LoVo (cell line): ENCODE data around the gene TAC4.
"Not testable (repeated sequence)": the region's sequence is repeated elsewhere in the genome, so short reads cannot be mapped to it uniquely, and the experiment has no call there.

Experiments
- DNase-seq: peaks from one replicate; pipeline ENCODE4 v3.0.0-alpha.2; 2016; ENCODE audit warnings: low spot score

Gene TAC4

DNA sequence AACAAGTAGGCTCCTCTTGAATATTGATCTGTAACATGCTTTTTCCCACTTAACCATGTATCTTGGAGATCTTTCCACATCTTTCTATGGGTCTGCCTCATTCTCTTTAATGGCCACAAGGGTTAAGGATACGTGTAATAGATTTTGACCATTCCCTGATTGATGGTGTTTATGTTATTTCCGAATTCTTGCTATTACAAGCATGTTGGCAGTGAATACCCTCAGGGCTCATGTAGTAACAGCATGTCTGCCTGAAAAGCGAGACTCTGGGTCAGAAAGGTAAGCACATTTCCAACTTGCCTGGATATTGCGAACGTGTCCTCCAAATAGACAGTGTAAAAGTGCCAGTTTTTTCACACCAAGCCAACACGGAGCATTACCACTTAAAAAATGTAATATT, 5.0 kb downstream of the TAC4 start:
- DNase-seq: no peak

DNA sequence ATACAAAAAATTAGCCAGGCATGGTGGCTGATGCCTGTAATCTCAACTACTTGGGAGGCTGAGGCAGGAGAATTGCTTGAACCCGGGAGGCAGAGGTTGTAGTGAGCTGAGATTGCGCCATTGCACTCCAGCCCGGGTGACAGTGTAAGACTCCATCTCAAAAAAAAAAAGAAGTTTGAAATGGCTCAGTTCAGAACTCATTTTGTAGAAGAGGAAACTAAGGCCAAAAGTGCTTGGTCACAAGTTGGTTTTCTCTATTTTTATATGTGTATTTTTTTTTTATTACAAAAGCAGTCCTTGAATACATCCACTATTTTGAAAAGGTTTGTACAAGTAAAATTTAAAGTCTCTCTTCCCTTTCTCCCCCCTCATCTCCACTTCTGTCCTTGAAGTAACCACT, 5.5 kb downstream of the TAC4 start:
- no peak for DNase-seq

DNA sequence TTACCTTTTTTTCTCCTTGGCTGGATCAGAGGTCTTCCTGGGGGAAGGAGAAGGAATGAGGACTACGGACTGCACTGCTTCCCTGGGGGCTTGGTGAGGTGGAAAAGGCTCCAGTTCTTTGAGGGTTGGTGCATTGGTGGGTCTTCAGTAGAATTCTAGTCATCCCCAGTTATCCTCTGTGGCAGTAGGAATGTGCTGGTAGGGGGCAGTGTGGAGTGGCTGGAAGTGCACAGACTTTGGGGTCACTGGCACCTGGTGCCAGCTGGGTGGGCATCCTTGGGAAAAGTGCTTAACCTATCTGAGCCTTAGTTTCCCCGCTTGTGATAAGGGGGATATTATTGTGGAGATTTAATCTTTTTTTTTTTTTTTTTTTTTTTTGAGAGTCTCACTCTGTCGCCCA, 6.3 kb downstream of the TAC4 start:
- no peak for DNase-seq

DNA sequence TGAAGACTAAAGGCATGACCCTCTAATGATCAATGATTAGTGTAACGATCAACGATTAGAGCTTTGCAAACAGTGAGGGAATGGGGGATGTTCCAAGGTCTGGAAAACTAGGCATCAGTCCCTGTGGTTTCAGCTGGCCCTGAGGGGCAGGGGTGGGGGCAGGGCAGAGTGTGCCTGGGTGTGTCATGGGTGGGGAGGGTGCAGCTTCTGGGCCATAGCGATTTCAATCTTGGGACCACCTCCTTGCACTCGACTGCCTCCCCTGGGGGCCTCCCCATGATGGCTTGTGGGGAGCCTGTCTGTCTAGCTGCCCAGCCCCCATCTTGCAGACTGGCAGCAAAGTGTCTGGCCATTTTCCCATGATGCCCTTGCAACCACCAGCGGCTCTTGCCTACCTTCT, 8.4 kb downstream of the TAC4 start:
- DNase-seq: no peak

DNA sequence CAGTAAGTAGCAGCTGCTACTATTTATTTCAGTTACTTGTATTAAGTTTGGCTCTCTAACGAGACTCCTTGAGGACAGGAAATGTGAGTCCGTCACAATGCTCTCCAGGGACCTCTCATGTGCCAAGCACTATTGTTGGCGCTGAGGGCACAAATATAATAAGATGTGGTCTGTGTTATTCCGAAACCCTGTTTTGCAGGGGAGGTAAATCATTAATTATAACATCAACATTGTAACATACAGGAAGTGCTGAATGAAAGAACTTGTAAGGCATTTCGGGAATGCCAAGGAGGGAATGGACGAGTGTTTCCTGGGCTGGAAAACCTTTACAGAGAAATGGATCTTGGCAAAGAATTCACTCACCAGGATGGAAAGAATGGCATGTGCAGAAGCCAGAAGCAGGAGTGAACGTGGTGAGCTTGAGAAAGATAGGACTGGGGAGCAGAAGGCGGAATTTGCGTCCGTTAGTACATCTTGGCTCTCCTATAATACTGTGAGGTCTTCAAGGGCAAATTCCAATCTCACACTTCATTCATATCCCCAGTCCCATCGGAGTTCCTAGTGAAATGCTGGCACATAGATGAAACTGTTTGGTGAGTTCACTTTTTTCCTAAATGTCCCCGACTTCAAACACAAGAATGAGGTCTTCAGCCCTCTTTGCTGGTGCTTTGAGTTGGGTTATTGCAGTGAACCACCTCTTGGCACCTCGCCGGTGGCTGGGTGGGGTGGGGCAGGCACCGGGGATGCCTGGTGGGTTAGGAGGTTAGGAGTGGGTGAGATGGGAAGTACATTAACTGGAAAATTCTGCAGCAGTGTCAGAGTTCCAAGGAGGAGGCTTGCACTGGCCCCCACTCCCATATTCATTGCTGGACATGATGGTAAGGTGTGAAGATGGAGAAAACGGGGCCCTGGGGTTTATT, 11.5 kb downstream of the TAC4 start:
- peak; percentile 5 for DNase-seq

DNA sequence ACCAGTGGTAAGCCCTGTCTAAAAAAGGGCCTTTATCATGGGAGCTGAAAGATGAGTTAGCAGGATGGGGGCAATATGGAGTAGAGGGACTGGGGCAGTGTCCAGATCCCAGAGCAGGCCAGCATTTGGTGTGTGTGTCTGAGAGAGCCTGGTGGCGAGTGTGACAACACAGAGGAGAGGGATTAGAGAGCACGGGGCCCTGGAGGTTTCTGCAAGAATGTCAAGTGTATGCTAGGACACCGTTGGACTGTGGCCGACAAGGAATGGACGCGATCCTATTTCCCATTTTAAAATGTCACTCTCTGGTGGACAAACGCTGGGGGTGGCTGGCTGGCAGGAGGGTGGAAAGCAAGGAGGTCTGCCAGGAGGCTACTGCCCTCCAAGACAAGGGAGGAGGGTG, 12.4 kb downstream of the TAC4 start:
- no peak for DNase-seq

DNA sequence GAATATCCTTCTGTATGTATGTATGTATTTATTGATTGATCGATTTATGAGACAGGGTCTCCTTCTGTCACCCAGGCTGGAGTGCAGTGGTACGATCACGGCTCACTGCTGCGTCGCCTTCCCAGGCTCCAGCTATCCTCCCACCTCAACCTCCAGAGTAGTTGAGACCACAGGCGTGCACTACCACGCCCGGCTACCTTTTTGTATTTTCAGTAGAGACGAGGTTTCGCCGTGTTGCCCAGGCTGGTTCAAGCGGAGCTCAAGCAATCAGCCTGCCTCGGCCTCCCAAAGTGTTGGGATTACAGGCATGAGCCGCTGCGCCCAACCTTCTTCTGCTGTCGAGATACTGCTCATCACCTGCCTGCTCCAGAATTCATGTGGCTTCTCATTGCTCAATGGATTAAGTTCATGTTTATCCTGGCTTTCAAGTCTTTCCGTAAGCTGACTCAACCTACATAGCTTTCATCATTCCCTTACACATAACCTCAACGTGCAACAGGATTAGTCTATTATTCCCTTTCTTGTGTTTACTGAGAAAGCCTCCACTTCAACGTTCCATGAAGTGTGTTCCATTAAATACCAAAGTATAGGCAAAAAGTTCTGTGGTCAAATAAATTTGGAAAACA, 13.6 kb downstream of the TAC4 start:
- no peak for DNase-seq

DNA sequence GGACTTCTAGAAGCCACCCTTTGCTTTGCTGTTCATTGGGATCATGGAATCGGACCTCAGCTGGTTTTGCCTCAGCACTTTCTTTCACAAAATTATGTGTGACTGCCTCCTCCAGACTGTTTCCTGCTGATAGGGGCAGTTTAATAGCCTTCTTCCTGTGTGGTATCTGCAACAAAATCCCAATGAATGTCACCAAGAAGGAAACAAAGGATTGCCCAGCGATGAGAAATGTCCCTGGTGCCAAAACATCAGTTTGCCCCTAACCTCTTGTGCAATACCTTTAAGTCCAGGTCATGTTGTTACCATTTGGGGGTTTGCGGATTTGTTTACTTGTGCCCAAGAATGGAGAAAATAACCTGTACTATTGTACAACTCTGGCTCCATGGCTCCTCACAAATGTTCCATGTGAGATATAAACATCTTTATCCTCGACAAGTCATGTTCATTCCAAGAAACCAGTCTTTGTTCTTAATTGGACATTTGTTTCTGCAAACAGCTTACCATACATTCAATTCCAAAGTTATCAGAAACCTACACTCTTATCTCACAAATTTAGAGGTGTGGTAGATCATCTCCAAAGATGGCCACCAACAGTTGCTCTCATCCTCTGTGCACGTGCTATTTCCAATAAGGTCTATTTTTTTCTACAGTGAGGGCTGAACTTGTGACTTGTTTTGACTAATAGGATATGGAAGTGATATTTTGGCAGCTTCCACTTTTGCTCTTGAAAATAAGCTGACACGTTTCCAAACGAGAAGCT, 14.8 kb downstream of the TAC4 start:
- no peak for DNase-seq

DNA sequence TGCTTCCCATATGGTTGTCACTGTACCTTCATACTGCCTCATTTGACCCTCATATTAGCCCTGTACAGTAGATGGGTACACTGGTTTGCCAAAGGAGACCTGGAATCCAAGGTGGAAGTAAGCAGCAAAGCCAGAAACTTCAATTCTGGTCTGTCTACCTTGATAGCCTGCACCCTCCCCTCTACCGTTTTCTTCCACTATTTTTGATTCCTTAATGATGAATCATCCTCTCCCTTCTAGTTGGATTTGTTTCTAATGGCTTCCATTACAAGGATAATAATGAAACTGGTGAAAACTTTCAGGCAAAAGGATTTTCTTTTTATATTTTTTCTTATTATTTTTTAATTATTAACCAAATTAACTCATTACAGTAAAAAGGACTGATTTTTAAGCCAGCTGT, 17.3 kb downstream of the TAC4 start:
- DNase-seq: no peak

DNA sequence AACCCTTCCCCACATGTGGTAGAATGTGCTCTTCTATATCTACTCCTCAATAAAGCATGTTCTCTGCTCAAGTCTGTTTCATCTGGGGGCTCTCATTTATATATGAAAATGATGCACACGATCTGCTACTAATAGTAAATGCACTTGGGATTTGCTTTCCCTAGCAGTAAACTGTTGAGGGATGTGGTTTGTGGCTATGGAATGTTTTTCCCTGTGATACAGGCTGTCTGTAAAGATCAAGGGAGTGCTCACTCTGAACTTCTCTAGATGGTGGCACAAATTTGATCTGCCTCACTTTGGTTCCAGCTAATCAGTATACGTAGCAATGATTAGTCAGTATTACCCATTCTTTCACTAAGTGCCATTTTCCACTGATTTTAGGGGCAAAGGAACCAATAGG, 18.8 kb downstream of the TAC4 start:
- DNase-seq: no peak

DNA sequence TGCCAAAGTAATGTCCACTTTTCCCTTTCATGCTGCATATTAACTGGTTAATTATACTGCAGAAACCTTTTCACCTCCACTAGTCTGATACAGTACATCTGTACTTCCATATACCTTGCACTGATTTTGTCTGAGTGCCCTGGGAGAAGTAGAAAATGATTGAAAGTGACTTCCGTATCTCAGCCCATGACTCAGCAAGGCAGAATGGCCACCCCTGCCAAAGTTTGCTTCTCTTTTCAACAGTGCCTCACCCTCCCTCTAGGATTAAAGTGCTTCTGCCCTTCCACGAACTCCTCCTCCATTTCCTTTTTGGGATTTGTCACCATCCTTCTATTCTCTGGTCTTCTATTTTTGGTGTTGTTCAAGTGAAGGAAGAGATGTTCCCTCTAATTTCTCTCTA, 19.5 kb downstream of the TAC4 start:
- not testable (repeated sequence) for DNase-seq

DNA sequence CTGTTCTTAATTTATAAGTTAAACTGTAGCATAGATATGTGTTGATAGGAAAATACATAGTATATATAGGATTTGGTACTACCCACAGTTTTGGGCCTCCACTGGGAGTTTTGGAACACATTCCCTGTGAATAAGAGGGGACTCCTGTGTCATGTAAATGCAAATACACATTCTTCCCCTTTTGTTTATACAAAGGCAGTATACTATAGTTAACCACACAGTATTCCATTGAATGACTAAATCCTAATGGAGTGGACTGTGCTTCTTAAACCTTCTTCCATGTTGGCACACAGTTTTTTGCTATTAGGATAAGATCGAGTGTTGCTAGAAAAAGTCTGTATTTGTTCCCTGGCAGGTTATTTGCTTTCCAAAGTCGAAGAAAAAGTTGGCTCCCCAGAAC, 22.2 kb downstream of the TAC4 start:
- no peak for DNase-seq

DNA sequence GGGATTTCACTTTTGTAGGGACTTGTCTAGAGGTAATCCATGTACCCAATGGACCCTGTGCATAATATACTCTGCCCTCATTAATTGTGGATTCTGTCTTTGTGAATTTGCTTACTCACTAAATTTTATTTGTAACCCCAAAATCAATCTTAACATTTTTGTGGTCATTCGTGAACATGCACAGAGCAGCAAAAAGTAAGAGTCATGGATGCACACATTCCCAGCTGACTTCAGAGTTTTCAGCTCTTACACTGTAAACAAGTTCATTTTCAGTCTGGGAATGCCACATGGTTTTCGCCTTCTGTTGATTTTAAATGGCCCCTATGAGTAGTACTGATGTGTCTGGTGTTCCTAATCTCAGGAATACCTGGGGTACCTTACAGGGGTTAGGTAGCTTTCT, 24.3 kb downstream of the TAC4 start:
- DNase-seq: no peak

DNA sequence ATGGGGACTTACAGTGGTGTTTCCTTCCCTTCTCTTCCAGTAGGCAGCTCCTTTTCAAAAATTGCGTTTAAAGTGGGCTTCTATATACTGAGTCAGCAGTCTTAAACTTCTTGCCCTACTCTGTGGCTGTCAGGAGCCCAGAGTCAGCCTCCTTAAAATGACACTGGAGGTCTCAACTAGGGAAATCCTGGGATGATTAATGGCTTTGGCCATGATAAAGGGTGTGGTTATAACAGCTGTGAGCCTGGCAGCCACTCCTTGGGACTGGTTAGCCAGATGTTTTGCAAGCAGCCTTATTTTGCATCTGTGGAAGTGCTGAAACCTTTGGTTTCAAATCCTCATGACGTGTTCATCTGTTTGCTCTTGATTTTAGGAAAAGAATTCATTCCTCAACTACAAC, 25.0 kb downstream of the TAC4 start:
- no peak for DNase-seq

DNA sequence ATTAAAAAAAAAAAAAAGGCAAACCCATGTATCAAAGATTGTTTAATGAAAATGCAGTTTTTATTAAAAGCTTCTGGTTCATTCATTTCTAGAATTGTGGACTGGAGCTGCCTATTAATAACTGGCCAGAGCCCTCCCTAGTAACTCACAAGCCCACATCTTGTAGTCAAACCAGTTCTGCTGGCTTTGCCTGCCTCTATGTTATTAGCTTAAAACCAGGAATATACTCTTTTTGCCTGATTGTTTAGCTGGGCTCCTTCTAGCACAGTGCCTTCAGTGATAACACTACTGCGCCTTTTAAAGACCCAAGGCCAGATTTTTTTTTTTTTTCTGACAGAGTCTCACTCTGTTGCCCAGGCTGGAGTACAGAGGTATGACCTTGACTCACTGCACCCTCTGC, 26.0 kb downstream of the TAC4 start:
- DNase-seq: no peak

DNA sequence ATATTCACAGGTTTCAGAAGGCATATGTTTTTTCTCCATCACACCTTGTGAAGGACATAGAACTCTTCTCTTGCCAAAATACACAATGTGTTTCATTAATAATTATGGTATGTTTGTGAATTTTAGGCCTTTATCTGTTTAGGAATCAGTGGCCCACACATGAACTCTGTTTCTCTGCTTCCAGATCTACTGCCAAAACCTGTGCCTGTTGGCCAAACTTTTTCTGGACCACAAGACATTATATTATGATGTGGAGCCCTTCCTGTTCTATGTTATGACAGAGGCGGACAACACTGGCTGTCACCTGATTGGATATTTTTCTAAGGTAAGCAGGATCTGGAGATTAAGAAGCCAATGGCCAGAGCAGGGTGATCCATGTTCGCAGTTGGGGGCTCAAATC, 26.4 kb downstream of the TAC4 start:
- no peak for DNase-seq

DNA sequence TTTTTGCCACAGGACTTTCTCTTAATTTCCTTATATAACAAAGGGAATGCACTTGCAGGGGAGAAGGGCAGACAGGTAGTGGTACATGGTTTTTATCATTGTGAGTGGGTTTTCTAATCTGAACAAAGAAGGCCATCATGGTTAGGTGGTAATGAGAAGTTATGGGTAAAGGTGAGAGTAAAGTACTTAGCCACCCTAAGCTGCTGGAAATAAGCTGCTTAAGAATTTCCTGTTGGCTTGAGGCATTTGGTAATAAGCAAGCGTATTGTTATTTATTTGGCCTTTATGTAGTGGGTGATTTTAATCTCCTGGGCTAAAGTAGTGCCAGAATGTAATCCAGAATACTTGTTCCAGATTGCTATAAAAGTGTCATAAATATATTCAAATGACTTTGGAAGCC, 27.1 kb downstream of the TAC4 start:
- no peak for DNase-seq

DNA sequence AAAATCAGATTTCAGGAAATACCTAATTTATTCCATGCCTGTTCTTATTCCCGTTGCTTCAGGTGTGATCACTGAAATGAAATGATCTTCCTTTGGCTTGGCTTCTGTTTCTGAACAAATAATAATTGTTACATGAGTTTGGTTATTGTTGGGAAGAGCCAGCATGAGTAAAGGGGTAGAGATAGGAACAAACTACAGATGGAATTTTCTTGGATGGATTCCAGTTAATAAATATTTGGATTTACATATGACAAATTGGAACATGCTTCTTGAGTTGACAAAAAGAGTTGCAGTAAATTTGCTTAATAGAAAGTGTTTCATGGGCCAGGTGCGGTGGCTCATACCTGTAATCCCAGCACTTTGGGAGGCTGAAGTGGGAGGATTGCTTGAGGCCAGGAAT, 28.2 kb downstream of the TAC4 start:
- DNase-seq: no peak

DNA sequence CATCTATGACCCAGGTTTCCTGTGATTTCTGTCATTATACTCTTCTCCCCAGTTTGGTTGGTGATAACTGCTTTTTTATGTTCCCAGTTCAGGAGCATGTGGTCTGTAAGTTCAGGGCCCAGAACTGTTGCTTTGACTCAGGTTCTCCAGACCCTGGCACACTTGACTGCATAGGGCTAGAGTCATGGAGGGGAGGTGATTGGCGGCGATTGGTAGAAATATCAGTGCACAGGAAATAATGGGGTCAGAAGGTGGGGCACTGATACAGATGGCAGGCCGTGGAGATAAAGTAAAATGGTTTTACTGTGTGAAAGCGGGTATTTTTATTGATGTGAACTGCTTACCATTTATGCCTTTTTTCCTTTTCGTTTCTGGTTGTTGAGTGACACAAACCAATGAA, 28.7 kb downstream of the TAC4 start:
- DNase-seq: no peak

DNA sequence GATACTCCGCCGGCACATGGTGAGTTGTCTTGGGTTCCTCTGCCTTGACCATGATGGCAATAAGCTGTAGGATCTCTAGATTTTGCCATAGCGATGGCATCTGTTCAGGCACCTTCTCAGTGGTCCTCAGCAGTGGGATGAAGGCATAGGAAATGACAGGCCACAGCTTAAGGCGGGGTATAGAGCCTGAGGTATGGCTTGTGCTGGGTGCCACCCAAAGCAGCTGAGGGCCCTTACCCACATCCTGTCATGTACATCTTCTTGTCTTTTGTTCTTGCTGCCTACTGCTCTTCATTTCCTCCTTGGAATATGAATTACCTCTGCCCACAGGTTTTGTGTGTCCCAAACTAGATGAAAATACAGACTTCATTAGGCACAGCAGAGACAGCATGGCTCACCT, 29.9 kb downstream of the TAC4 start:
- no peak for DNase-seq

DNA sequence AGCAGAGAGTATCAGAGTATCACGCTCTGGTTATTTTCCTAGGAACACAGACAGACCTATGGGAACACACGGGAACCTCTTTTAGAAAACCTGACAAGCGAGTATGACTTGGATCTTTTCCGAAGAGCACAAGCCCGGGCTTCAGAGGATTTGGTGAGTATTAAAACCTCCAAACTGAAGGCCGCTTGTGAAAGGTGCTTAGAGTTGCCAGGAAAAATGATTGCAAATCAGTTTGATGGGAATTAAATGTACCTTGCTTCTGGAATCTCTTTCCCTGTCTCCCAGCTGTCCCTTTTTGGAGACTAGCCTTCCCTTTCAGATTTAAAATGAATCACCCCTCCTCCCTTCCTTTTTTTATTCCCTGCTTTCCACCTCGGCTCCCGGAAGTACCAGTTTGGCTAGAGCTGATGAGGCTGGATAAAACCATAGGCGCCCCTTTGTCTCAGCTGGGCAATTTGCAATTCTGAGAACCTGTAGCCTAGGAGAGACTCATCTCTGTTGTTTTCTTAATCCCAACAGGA, 32.0 kb downstream of the TAC4 start:
- no peak for DNase-seq

DNA sequence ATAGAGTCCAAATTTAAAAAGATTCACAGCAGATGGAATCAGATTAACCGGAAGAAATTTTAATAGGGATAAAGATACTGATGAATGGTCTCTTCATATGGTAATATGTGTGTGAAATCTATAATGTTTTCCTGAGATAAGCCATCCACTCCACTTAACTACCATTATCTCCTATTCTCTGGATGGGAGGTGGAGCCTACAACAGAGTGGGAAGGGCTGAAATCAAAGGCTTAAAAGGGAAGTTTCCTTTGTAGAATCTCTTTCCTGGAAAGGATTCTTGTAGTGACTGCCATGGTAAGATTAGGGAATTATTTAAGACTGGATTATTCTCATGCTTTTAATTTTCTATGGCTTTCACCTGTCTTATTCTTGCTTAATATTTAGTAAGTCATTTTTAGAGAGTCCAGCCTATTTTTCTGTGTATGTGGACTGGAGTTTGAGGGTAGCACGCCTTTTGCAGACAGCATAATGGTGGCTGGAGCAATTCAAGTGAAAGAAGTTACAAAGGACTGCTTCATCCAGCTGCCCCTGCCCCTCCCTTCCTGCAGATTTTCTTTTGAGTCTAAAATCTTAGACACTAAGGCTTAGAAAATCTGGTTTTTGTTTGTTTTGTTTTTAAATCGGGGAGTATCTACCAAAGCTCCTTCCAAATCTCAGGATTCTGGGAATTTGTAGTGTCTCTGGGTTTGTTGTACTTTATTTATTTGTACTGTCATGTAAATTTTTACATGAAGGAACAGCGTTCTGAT, 32.9 kb downstream of the TAC4 start:
- no peak for DNase-seq
